Measurements from ENCODE around the gene BORCS5.
A peak's percentile ranks its signal among the peaks of the same experiment; 100 is the strongest.

The BORCS5 gene

DNA sequence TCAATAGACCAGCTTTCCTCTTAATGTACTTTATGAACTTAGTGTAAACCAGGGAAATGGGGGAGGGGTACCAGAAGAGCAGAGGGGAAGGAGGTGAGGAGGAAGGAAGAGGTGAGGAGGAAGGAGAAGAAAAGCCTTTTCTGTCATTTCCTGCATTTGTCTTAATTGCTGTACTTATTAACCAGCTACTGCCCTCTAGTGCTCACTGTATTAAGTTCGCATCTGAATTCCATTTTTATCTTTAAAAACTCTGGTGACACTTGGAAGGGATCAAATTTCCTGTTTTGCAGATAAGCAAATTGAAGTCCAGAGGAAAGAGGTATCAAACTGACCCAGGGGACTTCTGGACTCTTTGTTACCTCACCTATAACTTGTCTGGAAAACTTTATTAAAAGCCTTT is 29.1 kb upstream of the BORCS5 start:
- TF ChIP-seq EZH2phosphoT487 (conservative IDR thresholded peaks at IDR 0.05; ENCODE audit: low read length) = no peak
- TF ChIP-seq, protein P1, sequence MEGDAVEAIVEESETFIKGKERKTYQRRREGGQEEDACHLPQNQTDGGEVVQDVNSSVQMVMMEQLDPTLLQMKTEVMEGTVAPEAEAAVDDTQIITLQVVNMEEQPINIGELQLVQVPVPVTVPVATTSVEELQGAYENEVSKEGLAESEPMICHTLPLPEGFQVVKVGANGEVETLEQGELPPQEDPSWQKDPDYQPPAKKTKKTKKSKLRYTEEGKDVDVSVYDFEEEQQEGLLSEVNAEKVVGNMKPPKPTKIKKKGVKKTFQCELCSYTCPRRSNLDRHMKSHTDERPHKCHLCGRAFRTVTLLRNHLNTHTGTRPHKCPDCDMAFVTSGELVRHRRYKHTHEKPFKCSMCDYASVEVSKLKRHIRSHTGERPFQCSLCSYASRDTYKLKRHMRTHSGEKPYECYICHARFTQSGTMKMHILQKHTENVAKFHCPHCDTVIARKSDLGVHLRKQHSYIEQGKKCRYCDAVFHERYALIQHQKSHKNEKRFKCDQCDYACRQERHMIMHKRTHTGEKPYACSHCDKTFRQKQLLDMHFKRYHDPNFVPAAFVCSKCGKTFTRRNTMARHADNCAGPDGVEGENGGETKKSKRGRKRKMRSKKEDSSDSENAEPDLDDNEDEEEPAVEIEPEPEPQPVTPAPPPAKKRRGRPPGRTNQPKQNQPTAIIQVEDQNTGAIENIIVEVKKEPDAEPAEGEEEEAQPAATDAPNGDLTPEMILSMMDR (IDR thresholded peaks at IDR 0.05; ENCODE audit: insufficient read depth, low read length, poor library complexity, severe bottlenecking) = peak; percentile 32
- no peak overlapping the region for H3K9ac ChIP-seq (ENCODE audit: low read length)
- peak overlapping the region; percentile 93 for H2AFZ ChIP-seq (ENCODE audit: low read depth, low read length, severe bottlenecking)
- H4K20me1 ChIP-seq (ENCODE audit: low read depth, low read length) = no peaks in the 10 kb centered on the region
- no peaks in the 10 kb centered on the region for H3K36me3 ChIP-seq (ENCODE audit: low read length)
- no peaks in the 10 kb centered on the region for H3K9me2 ChIP-seq (replicated peaks; ENCODE audit: insufficient read depth, low read length)
- H3K4me2 ChIP-seq (ENCODE audit: low read depth, low read length, poor library complexity, severe bottlenecking) = no peak overlapping the region
- H3K79me2 ChIP-seq (ENCODE audit: insufficient read depth, low read length) = no peaks in the 10 kb centered on the region
- H3F3A ChIP-seq (ENCODE audit: insufficient read depth) = no peaks in the 10 kb centered on the region
- no peaks in the 10 kb centered on the region for H3K27me3 ChIP-seq (ENCODE audit: low read length)
- H3K9me3 ChIP-seq (ENCODE audit: insufficient read depth, low read length) = no peaks in the 10 kb centered on the region
- no peak overlapping the region for H3K27ac ChIP-seq (ENCODE audit: low read depth, low read length)
- H3K4me3 ChIP-seq (ENCODE audit: insufficient read depth, low read length, poor library complexity, severe bottlenecking) = no peak overlapping the region

DNA sequence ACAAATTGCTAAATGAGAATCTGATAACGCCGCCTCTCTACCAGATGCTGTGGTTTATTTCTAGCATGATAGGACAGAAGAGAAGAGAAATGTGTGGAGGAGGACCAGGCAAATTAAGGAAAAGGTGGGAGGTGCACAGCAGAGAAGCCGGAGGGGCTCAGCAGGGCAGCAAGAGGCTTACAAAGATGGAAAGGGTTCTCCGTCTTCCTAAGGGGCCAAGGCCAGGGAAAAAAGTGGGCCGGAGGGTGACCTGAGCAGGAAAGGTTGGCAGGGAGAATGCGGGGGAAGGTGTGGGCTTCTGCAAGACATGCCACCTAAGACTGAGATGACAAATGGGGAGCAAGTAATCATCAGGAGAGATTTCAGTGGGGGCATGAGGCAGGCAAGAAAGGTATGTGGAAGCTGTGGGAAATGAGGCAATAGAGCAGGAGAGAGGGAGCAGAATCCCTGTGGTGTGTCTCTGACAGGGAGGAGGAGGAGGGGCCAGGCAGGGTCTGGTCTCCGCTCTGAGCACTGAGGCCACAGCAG is 25.6 kb upstream of the BORCS5 start:
- TF ChIP-seq EZH2phosphoT487 (conservative IDR thresholded peaks at IDR 0.05; ENCODE audit: low read length) = no peak
- TF ChIP-seq, protein P1 (IDR thresholded peaks at IDR 0.05; ENCODE audit: insufficient read depth, low read length, poor library complexity, severe bottlenecking) = no peak
- no peak overlapping the region for H3K4me2 ChIP-seq (ENCODE audit: low read depth, low read length, poor library complexity, severe bottlenecking)
- H3K27me3 ChIP-seq (ENCODE audit: low read length) = no peaks in the 10 kb centered on the region
- no peaks in the 10 kb centered on the region for H3K36me3 ChIP-seq (ENCODE audit: low read length)
- H3F3A ChIP-seq (ENCODE audit: insufficient read depth) = no peaks in the 10 kb centered on the region
- no peak overlapping the region for H3K4me3 ChIP-seq (ENCODE audit: insufficient read depth, low read length, poor library complexity, severe bottlenecking)
- H3K79me2 ChIP-seq (ENCODE audit: insufficient read depth, low read length) = no peaks in the 10 kb centered on the region
- no peak overlapping the region for H3K27ac ChIP-seq (ENCODE audit: low read depth, low read length)
- no peak overlapping the region for H3K9ac ChIP-seq (ENCODE audit: low read length)
- H2AFZ ChIP-seq (ENCODE audit: low read depth, low read length, severe bottlenecking) = no peak overlapping the region
- H3K9me2 ChIP-seq (replicated peaks; ENCODE audit: insufficient read depth, low read length) = no peaks in the 10 kb centered on the region
- H4K20me1 ChIP-seq (ENCODE audit: low read depth, low read length) = no peaks in the 10 kb centered on the region
- no peaks in the 10 kb centered on the region for H3K9me3 ChIP-seq (ENCODE audit: insufficient read depth, low read length)

DNA sequence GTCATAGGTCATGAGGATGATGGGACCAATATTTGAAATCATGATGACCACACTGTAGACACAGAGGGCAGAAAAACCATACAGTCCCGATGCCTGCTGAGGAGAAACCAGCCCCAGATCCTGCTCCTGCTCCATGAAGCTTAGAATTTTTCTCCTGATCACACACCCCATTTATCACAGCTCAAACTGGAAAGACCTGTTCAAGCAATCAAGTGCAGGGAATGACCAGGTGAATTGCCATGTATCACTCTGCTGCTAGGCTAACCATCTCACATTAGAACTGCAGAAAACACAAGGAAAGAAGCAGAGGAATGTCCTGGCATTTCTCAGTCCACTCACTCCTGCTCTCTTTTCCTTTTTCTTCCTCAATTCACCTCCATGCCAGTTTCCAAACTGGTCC is 25.0 kb upstream of the BORCS5 start:
- Histone ChIP-seq H3K9me2 (replicated peaks; ENCODE audit: insufficient read depth, low read length) (no peaks in the 10 kb centered on the region), H3K27me3 (ENCODE audit: low read length) (no peaks in the 10 kb centered on the region), H4K20me1 (ENCODE audit: low read depth, low read length) (no peaks in the 10 kb centered on the region), H3K4me2 (ENCODE audit: low read depth, low read length, poor library complexity, severe bottlenecking) (no peak overlapping the region), H2AFZ (ENCODE audit: low read depth, low read length, severe bottlenecking) (no peak overlapping the region), H3K27ac (ENCODE audit: low read depth, low read length) (no peak overlapping the region), H3K9me3 (ENCODE audit: insufficient read depth, low read length) (no peaks in the 10 kb centered on the region), H3K4me3 (ENCODE audit: insufficient read depth, low read length, poor library complexity, severe bottlenecking) (no peak overlapping the region), H3F3A (ENCODE audit: insufficient read depth) (no peaks in the 10 kb centered on the region), H3K9ac (ENCODE audit: low read length) (no peak overlapping the region), H3K36me3 (ENCODE audit: low read length) (no peaks in the 10 kb centered on the region), H3K79me2 (ENCODE audit: insufficient read depth, low read length) (no peaks in the 10 kb centered on the region)
- no peak for TF ChIP-seq EZH2phosphoT487 (conservative IDR thresholded peaks at IDR 0.05; ENCODE audit: low read length)
- TF ChIP-seq, protein P1 (IDR thresholded peaks at IDR 0.05; ENCODE audit: insufficient read depth, low read length, poor library complexity, severe bottlenecking) = no peak
